Astrocyte (in vitro differentiated cells and primary cell): ENCODE measurements around the gene PSTK. TPM values are rescaled to one million over a fixed set of nuclear protein-coding genes. Genes with fewer than 3 reads are reported as not detected.

Source experiments
- DNase-seq: peaks from one replicate; pipeline ENCODE4 v3.0.0-alpha.2; 2010; ENCODE audit warnings: low read depth
- FAIRE-seq: peaks from 2 replicates; lab custom pipeline; 2011; peaks lifted over from hg19 to GRCh38; lab: Jason Lieb, UNC
- H2AFZ ChIP-seq: 2 replicates; pipeline ENCODE4 v1.6.0; 2012; ENCODE audit warnings: low read depth, low read length, inconsistent platforms
- H3K27ac ChIP-seq: 2 replicates; pipeline ENCODE4 v1.5.1; 2011; ENCODE audit warnings: low read depth, low read length, inconsistent platforms
- H3K27me3 ChIP-seq: 2 replicates; pipeline ENCODE4 v1.6.0; 2011; ENCODE audit warnings: low read length, inconsistent platforms; ENCODE audit not compliant: insufficient read depth
- H3K36me3 ChIP-seq: 2 replicates; pipeline ENCODE4 v1.5.1; 2011; ENCODE audit warnings: low read length, inconsistent platforms; ENCODE audit not compliant: insufficient read depth
- H3K4me1 ChIP-seq: 2 replicates; pipeline ENCODE4 v1.5.1; 2011; ENCODE audit warnings: low read length, inconsistent platforms; ENCODE audit not compliant: insufficient read depth
- H3K4me2 ChIP-seq: 2 replicates; pipeline ENCODE4 v1.6.0; 2012; ENCODE audit warnings: low read length, inconsistent platforms
- H3K4me3 ChIP-seq: 2 replicates; pipeline ENCODE4 v1.5.1; 2011; ENCODE audit warnings: low read depth, mild to moderate bottlenecking, low read length, inconsistent platforms; ENCODE audit not compliant: insufficient read depth
- H3K79me2 ChIP-seq: 2 replicates; pipeline ENCODE4 v1.6.0; 2012; ENCODE audit warnings: mild to moderate bottlenecking, low read length, inconsistent platforms; ENCODE audit not compliant: insufficient read depth
- H3K9ac ChIP-seq: 2 replicates; pipeline ENCODE4 v1.6.0; 2012; ENCODE audit warnings: mild to moderate bottlenecking, low read length, inconsistent platforms
- H3K9me3 ChIP-seq: 2 replicates; pipeline ENCODE4 v1.5.1; 2012; ENCODE audit warnings: low read depth, mild to moderate bottlenecking, low read length, inconsistent platforms; ENCODE audit not compliant: insufficient read depth
- H4K20me1 ChIP-seq: 2 replicates; pipeline ENCODE4 v1.6.0; 2012; ENCODE audit warnings: low read length, inconsistent platforms; ENCODE audit not compliant: insufficient read depth
- H3K27ac Mint-ChIP-seq: one replicate; pipeline ENCODE4 v1.8.0; 2021; ENCODE audit warnings: mild to moderate bottlenecking, mixed read lengths; ENCODE audit not compliant: unreplicated experiment
- H3K27me3 Mint-ChIP-seq: one replicate; pipeline ENCODE4 v1.8.0; 2021; ENCODE audit warnings: low read depth, mixed read lengths; ENCODE audit not compliant: unreplicated experiment
- H3K36me3 Mint-ChIP-seq: one replicate; pipeline ENCODE4 v1.8.0; 2021; ENCODE audit warnings: low read depth, mixed read lengths; ENCODE audit not compliant: unreplicated experiment
- H3K4me1 Mint-ChIP-seq: one replicate; pipeline ENCODE4 v1.8.0; 2021; ENCODE audit warnings: low read depth, mixed read lengths; ENCODE audit not compliant: unreplicated experiment
- H3K4me3 Mint-ChIP-seq: one replicate; pipeline ENCODE4 v1.8.0; 2021; ENCODE audit warnings: mild to moderate bottlenecking, moderate library complexity, mixed read lengths; ENCODE audit not compliant: unreplicated experiment
- H3K9me3 Mint-ChIP-seq: one replicate; pipeline ENCODE4 v1.8.0; 2021; ENCODE audit warnings: mild to moderate bottlenecking, mixed read lengths; ENCODE audit not compliant: unreplicated experiment
- CTCF ChIP-seq: IDR thresholded peaks from 2 replicates; pipeline ENCODE4 v1.5.1; 2011; ENCODE audit warnings: low read depth, mild to moderate bottlenecking, inconsistent platforms, low read length, moderate library complexity; ENCODE audit not compliant: insufficient read depth
- EZH2 ChIP-seq: IDR thresholded peaks from 2 replicates; pipeline ENCODE4 v1.6.1; 2012; ENCODE audit warnings: mild to moderate bottlenecking, low read length, inconsistent platforms; ENCODE audit not compliant: insufficient read depth
- total RNA-seq: library from RNA; stranded (reverse); gene quantifications from 2 replicates; pipeline ENCODE4 v1.2.1, GENCODE V29; 2021

Gene PSTK
- total RNA-seq, 1 donor from 2014 or later, result 4.8 TPM

GRCh38 chr10:122953902-122954730 lies 26.1 kb upstream of the PSTK start, which contains the start of gene C10orf88:
TSS of gene C10orf88 (minus strand) at chr10:122954227. CDS start at chr10:122954178, 49 bp downstream.
- H3K27me3 Mint-ChIP-seq, result no peaks in the 10 kb centered on the region
- peaks cover 9% of the 10 kb centered on the region for H3K4me1 Mint-ChIP-seq
- Histone ChIP-seq H3K4me3 (peak within 1 kb of the TSS; percentile 74), H3K9ac (peak within 1 kb of the TSS; percentile 88), H3K36me3 (no peaks in the 10 kb centered on the region), H3K4me1 (peaks cover 8% of the 10 kb centered on the region), H4K20me1 (peaks cover 4% of the 10 kb centered on the region), H3K4me2 (peak within 1 kb of the TSS; percentile 99), H3K27ac (peak within 1 kb of the TSS; percentile 64), H3K79me2 (peaks cover 16% of the 10 kb centered on the region), H3K9me3 (peaks cover 7% of the 10 kb centered on the region), H3K27me3 (no peaks in the 10 kb centered on the region), H2AFZ (peak within 1 kb of the TSS; percentile 100)
- peaks cover 8% of the 10 kb centered on the region for H3K9me3 Mint-ChIP-seq
- TF ChIP-seq EZH2 (no peak), CTCF (no peak)
- H3K36me3 Mint-ChIP-seq, result peaks cover 2% of the 10 kb centered on the region
- peak within 1 kb of the TSS; percentile 80 for H3K4me3 Mint-ChIP-seq
- FAIRE-seq (no peak), DNase-seq (peak; percentile 96)
- H3K27ac Mint-ChIP-seq, result peak within 1 kb of the TSS; percentile 29

- DNase-seq (no peak), FAIRE-seq (no peak)
- H3K9me3 Mint-ChIP-seq, result peaks cover 8% of the 10 kb centered on the region
- H3K36me3 Mint-ChIP-seq, result peaks cover 2% of the 10 kb centered on the region
- no peaks in the 10 kb centered on the region for H3K36me3 ChIP-seq
- H3K9me3 ChIP-seq, result peaks cover 7% of the 10 kb centered on the region
- H3K4me3 Mint-ChIP-seq, result peak overlapping the region; percentile 80
- H3K27ac ChIP-seq, result no peak overlapping the region
- H3K9ac ChIP-seq, result no peak overlapping the region
- peak overlapping the region; percentile 100 for H2AFZ ChIP-seq
- H3K27me3 Mint-ChIP-seq, result no peaks in the 10 kb centered on the region
- H3K27ac Mint-ChIP-seq, result no peak overlapping the region
- H3K79me2 ChIP-seq, result peaks cover 16% of the 10 kb centered on the region
- H3K4me3 ChIP-seq, result peak overlapping the region; percentile 74
- peaks cover 8% of the 10 kb centered on the region for H3K4me1 ChIP-seq
- no peaks in the 10 kb centered on the region for H3K27me3 ChIP-seq
- H3K4me2 ChIP-seq, result peak overlapping the region; percentile 99
- peaks cover 6% of the 10 kb centered on the region for H3K4me1 Mint-ChIP-seq
- peaks cover 4% of the 10 kb centered on the region for H4K20me1 ChIP-seq
- no peak for TF ChIP-seq EZH2
- TF ChIP-seq CTCF, result no peak
Observed at GRCh38 chr10:122954731-122955050, 25.5 kb upstream of the PSTK start.

- TF ChIP-seq EZH2 (no peak), CTCF (no peak)
- no peak for FAIRE-seq
Observed at GRCh38 chr10:122955892-122956291, 24.3 kb upstream of the PSTK start.

More at GRCh38 chr10:122955892-122956291, 24.3 kb upstream of the PSTK start:
- Mint-ChIP-seq H3K27me3 (no peaks in the 10 kb centered on the region), H3K4me1 (peaks cover 6% of the 10 kb centered on the region), H3K4me3 (no peak overlapping the region), H3K36me3 (peaks cover 2% of the 10 kb centered on the region), H3K9me3 (peaks cover 8% of the 10 kb centered on the region), H3K27ac (no peak overlapping the region)
- no peak for DNase-seq
- H2AFZ ChIP-seq, result no peak overlapping the region
- H3K27me3 ChIP-seq, result no peaks in the 10 kb centered on the region
- no peak overlapping the region for H3K4me2 ChIP-seq
- no peak overlapping the region for H3K9ac ChIP-seq
- peaks cover 8% of the 10 kb centered on the region for H3K4me1 ChIP-seq
- H3K79me2 ChIP-seq, result peaks cover 16% of the 10 kb centered on the region
- H4K20me1 ChIP-seq, result no peaks in the 10 kb centered on the region
- no peak overlapping the region for H3K27ac ChIP-seq
- H3K4me3 ChIP-seq, result no peak overlapping the region
- peaks cover 7% of the 10 kb centered on the region for H3K9me3 ChIP-seq
- H3K36me3 ChIP-seq, result no peaks in the 10 kb centered on the region
